ENCODE measurements around the gene TMEM52. TPM values are rescaled to one million over a fixed set of nuclear protein-coding genes. Genes with fewer than 3 reads are reported as not detected.

Gene TMEM52
- polyA plus RNA-seq, 2 of the 4 experiments (the other 2 are of a cell fraction) = 0.36 to 0.41 TPM

DNA sequence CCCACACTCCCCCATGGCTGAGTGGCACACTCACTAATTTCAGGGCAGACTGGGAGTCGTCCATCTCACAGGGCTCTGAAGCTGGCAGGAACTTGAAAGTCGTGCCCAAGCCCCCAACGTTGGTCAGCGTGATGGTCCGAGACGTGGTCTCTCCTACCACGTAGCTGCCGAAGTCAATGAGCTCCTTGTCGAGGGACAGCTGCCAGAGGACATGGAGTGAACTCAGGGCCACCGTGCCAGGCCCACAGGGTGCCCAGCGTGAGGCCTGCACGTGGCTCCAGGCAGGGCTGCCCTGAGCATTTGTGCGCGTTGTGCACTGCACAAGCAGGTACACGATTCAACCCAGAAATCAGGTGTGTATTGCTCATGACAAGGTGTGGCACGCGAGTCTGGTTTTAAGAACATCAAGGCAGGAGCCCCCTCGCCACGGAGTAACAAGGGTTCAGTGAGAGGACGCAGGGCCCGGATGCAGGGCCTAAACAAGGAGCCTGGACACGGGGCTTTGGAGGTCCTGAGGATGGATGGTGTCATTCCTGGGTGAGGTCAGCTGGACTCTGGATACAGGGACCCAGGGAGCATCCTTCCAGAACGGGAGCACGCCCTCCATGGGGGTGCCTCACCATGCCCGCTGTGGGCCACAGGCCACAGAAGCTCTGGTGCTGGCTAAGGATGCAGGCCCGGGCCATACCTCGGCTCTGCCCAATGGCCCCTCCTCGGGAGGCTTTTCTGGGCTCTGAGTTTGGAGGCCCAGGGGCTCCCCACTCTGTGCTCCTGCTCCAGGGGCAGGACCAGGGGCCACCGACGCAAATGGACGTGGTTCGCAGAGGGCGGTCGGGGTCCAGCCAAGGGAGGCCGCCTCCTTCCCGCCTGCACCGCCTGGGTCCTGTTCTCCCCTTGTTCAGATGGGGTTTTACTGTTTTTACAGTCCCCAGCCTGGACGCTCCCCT lies 37.8 kb upstream of the TMEM52 start:
- no peak overlapping the region for H3K4me3 ChIP-seq
- no peak overlapping the region for H3K4me2 ChIP-seq
- DNase-seq (ENCODE audit: low read depth in 1 of 2, low spot score in 1 of 2) (no peak), FAIRE-seq (no peak), ATAC-seq (no peak)
- H3K4me1 ChIP-seq = peaks cover 6% of the 10 kb centered on the region; the same call in 1 of the 3 replicates
- TF ChIP-seq, protein P1, sequence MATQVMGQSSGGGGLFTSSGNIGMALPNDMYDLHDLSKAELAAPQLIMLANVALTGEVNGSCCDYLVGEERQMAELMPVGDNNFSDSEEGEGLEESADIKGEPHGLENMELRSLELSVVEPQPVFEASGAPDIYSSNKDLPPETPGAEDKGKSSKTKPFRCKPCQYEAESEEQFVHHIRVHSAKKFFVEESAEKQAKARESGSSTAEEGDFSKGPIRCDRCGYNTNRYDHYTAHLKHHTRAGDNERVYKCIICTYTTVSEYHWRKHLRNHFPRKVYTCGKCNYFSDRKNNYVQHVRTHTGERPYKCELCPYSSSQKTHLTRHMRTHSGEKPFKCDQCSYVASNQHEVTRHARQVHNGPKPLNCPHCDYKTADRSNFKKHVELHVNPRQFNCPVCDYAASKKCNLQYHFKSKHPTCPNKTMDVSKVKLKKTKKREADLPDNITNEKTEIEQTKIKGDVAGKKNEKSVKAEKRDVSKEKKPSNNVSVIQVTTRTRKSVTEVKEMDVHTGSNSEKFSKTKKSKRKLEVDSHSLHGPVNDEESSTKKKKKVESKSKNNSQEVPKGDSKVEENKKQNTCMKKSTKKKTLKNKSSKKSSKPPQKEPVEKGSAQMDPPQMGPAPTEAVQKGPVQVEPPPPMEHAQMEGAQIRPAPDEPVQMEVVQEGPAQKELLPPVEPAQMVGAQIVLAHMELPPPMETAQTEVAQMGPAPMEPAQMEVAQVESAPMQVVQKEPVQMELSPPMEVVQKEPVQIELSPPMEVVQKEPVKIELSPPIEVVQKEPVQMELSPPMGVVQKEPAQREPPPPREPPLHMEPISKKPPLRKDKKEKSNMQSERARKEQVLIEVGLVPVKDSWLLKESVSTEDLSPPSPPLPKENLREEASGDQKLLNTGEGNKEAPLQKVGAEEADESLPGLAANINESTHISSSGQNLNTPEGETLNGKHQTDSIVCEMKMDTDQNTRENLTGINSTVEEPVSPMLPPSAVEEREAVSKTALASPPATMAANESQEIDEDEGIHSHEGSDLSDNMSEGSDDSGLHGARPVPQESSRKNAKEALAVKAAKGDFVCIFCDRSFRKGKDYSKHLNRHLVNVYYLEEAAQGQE (IDR thresholded peaks at IDR 0.05) = no peak
- no peak for TF ChIP-seq HEYL (CRISPR knock-in tag; IDR thresholded peaks at IDR 0.05)
- TF ChIP-seq TFCP2L1 (CRISPR knock-in tag; IDR thresholded peaks at IDR 0.05) = no peak
- TF ChIP-seq, protein P2, sequence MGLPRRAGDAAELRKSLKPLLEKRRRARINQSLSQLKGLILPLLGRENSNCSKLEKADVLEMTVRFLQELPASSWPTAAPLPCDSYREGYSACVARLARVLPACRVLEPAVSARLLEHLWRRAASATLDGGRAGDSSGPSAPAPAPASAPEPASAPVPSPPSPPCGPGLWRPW (IDR thresholded peaks at IDR 0.05) = no peak
- no peak for TF ChIP-seq SREBF2 (IDR thresholded peaks at IDR 0.05)
- TF ChIP-seq NPAS2 (CRISPR knock-in tag; IDR thresholded peaks at IDR 0.05; ENCODE audit: borderline replicate concordance) = no peak
- TF ChIP-seq, protein P3, sequence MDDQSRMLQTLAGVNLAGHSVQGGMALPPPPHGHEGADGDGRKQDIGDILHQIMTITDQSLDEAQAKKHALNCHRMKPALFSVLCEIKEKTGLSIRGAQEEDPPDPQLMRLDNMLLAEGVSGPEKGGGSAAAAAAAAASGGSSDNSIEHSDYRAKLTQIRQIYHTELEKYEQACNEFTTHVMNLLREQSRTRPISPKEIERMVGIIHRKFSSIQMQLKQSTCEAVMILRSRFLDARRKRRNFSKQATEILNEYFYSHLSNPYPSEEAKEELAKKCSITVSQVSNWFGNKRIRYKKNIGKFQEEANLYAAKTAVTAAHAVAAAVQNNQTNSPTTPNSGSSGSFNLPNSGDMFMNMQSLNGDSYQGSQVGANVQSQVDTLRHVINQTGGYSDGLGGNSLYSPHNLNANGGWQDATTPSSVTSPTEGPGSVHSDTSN (IDR thresholded peaks at IDR 0.05) = no peak
- TF ChIP-seq KDM5A (IDR thresholded peaks at IDR 0.05) = no peak
- no peak for TF ChIP-seq MAZ (IDR thresholded peaks at IDR 0.05; ENCODE audit: borderline replicate concordance, low read depth, low read length)
- no peak for TF ChIP-seq ZNF302 (CRISPR knock-in tag; IDR thresholded peaks at IDR 0.05)
- TF ChIP-seq, protein P4, sequence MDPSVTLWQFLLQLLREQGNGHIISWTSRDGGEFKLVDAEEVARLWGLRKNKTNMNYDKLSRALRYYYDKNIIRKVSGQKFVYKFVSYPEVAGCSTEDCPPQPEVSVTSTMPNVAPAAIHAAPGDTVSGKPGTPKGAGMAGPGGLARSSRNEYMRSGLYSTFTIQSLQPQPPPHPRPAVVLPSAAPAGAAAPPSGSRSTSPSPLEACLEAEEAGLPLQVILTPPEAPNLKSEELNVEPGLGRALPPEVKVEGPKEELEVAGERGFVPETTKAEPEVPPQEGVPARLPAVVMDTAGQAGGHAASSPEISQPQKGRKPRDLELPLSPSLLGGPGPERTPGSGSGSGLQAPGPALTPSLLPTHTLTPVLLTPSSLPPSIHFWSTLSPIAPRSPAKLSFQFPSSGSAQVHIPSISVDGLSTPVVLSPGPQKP (IDR thresholded peaks at IDR 0.05; ENCODE audit: low read depth, low read length) = no peak
- TF ChIP-seq JUNB (IDR thresholded peaks at IDR 0.05) = no peak
- TF ChIP-seq HOXB13 (CRISPR knock-in tag; IDR thresholded peaks at IDR 0.05; ENCODE audit: low read depth) = no peak
- TF ChIP-seq, protein P5, sequence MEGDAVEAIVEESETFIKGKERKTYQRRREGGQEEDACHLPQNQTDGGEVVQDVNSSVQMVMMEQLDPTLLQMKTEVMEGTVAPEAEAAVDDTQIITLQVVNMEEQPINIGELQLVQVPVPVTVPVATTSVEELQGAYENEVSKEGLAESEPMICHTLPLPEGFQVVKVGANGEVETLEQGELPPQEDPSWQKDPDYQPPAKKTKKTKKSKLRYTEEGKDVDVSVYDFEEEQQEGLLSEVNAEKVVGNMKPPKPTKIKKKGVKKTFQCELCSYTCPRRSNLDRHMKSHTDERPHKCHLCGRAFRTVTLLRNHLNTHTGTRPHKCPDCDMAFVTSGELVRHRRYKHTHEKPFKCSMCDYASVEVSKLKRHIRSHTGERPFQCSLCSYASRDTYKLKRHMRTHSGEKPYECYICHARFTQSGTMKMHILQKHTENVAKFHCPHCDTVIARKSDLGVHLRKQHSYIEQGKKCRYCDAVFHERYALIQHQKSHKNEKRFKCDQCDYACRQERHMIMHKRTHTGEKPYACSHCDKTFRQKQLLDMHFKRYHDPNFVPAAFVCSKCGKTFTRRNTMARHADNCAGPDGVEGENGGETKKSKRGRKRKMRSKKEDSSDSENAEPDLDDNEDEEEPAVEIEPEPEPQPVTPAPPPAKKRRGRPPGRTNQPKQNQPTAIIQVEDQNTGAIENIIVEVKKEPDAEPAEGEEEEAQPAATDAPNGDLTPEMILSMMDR (IDR thresholded peaks at IDR 0.05) = no peak
- TF ChIP-seq POLR2A (IDR thresholded peaks at IDR 0.05; ENCODE audit: low read length) = no peak
- TF ChIP-seq FOSB (CRISPR knock-in tag; IDR thresholded peaks at IDR 0.05) = no peak
- TF ChIP-seq EHMT2 (IDR thresholded peaks at IDR 0.05; ENCODE audit: low read depth) = no peak
- POLR2A ChIA-PET = no interaction called here
- WGBS (ENCODE audit: missing lambda C conversion rate) = 77% methylated on average over 13 of the region's 38 CpGs
- CTCF ChIA-PET = interaction anchor here (1.5 to 6.9 kb wide), 3 partner anchors 14 to 92 kb away, joined by 3 to 76 read pairs (median 30); no protein-coding TSS in a partner anchor
- H3K9me3 ChIP-seq = no peaks in the 10 kb centered on the region
- no peak overlapping the region for H3K27ac ChIP-seq
